H9 (cell line): Measurements from ENCODE around the gene LGALS7B. TPM values are rescaled to one million over a fixed set of nuclear protein-coding genes. Genes with fewer than 3 reads are reported as not detected.

Experiments
- DNase-seq: peaks from one replicate; pipeline ENCODE4 v3.0.0-alpha.2; 2017
- H2AFZ ChIP-seq: one replicate; pipeline ENCODE4 v1.6.1; 2013; ENCODE audit warnings: mild to moderate bottlenecking, low read length, control low read depth, moderate library complexity
- H2AK5ac ChIP-seq: 2 replicates; pipeline ENCODE4 v1.6.1; 2013; ENCODE audit warnings: low read length, control low read depth, mixed read lengths; ENCODE audit not compliant: insufficient read length
- H2BK120ac ChIP-seq: one replicate; pipeline ENCODE4 v1.6.1; 2013; ENCODE audit warnings: low read depth, mild to moderate bottlenecking, low read length, control low read depth, inconsistent platforms; ENCODE audit not compliant: poor library complexity, severe bottlenecking
- H2BK12ac ChIP-seq: 2 replicates; pipeline ENCODE4 v1.6.1; 2013; ENCODE audit warnings: low read length, control low read depth, mixed read lengths, low read depth; ENCODE audit not compliant: insufficient read length
- H2BK15ac ChIP-seq: 2 replicates; pipeline ENCODE4 v1.6.1; 2013; ENCODE audit warnings: low read depth, low read length, control low read depth
- H2BK20ac ChIP-seq: one replicate; pipeline ENCODE4 v1.6.1; 2013; ENCODE audit warnings: low read depth, mild to moderate bottlenecking, low read length, control low read depth, inconsistent platforms; ENCODE audit not compliant: poor library complexity, severe bottlenecking
- H2BK5ac ChIP-seq: 2 replicates; pipeline ENCODE4 v1.6.1; 2013; ENCODE audit warnings: low read length, control low read depth, mixed read lengths; ENCODE audit not compliant: insufficient read length
- H3K14ac ChIP-seq: 2 replicates; pipeline ENCODE4 v1.6.1; 2013; ENCODE audit warnings: low read length, control low read depth; ENCODE audit not compliant: insufficient read depth
- H3K18ac ChIP-seq: 2 replicates; pipeline ENCODE4 v1.6.1; 2013; ENCODE audit warnings: low read depth, mild to moderate bottlenecking, mixed read lengths, low read length, control low read depth; ENCODE audit not compliant: insufficient read length
- H3K23ac ChIP-seq: 2 replicates; pipeline ENCODE4 v1.6.1; 2013; ENCODE audit warnings: low read length, control low read depth, mixed read lengths, low read depth; ENCODE audit not compliant: insufficient read length
- H3K23me2 ChIP-seq: 2 replicates; pipeline ENCODE4 v1.6.1; 2013; ENCODE audit warnings: low read depth, mild to moderate bottlenecking, mixed read lengths, low read length, control low read depth; ENCODE audit not compliant: insufficient read length, poor library complexity, severe bottlenecking
- H3K27ac ChIP-seq: 2 replicates; pipeline ENCODE4 v1.5.1; 2013; ENCODE audit warnings: low read length, control low read depth, mixed read lengths, low read depth; ENCODE audit not compliant: insufficient read length
- H3K27me3 ChIP-seq: 2 replicates; pipeline ENCODE4 v1.6.1; 2013; ENCODE audit warnings: low read length, control low read depth, inconsistent platforms; ENCODE audit not compliant: insufficient read depth
- H3K4ac ChIP-seq: 2 replicates; pipeline ENCODE4 v1.6.1; 2013; ENCODE audit warnings: low read depth, mild to moderate bottlenecking, control low read depth, inconsistent platforms, low read length, moderate library complexity
- H3K4me1 ChIP-seq: 2 replicates; pipeline ENCODE4 v1.6.1; 2013; ENCODE audit warnings: low read length, control low read depth, inconsistent platforms; ENCODE audit not compliant: insufficient read depth
- H3K4me2 ChIP-seq: 2 replicates; pipeline ENCODE4 v1.6.1; 2013; ENCODE audit warnings: low read length, control low read depth, mixed read lengths; ENCODE audit not compliant: insufficient read length, insufficient read depth
- H3K56ac ChIP-seq: 2 replicates; pipeline ENCODE4 v1.6.1; 2013; ENCODE audit warnings: low read depth, mild to moderate bottlenecking, mixed read lengths, low read length, control low read depth; ENCODE audit not compliant: insufficient read length
- H3K79me1 ChIP-seq: 2 replicates; pipeline ENCODE4 v1.6.1; 2013; ENCODE audit warnings: low read depth, mild to moderate bottlenecking, moderate library complexity, low read length, control low read depth, inconsistent platforms; ENCODE audit not compliant: insufficient read depth, poor library complexity, severe bottlenecking
- H3K79me2 ChIP-seq: 2 replicates; pipeline ENCODE4 v1.6.1; 2013; ENCODE audit warnings: low read length, control low read depth, inconsistent platforms; ENCODE audit not compliant: insufficient read depth
- H3K9ac ChIP-seq: 2 replicates; pipeline ENCODE4 v1.6.1; 2013; ENCODE audit warnings: low read length, control low read depth, mixed read lengths; ENCODE audit not compliant: insufficient read length; ENCODE audit errors: extremely low read depth
- H3K9me3 ChIP-seq: one replicate; pipeline ENCODE4 v1.6.1; 2013; ENCODE audit warnings: low read depth, low read length, inconsistent platforms; ENCODE audit not compliant: control insufficient read depth
- H3T11ph ChIP-seq: one replicate; pipeline ENCODE4 v1.6.1; 2013; ENCODE audit warnings: mild to moderate bottlenecking, low read length, control low read depth, inconsistent platforms
- H4K20me1 ChIP-seq: one replicate; pipeline ENCODE4 v1.6.1; 2013; ENCODE audit not compliant: control insufficient read depth, insufficient read length, insufficient read depth
- H4K5ac ChIP-seq: 2 replicates; pipeline ENCODE4 v1.6.1; 2013; ENCODE audit warnings: low read depth, mild to moderate bottlenecking, mixed read lengths, low read length, control low read depth; ENCODE audit not compliant: insufficient read length
- H4K8ac ChIP-seq: replicated peaks from 2 replicates; pipeline ENCODE4 v1.6.1; 2013; ENCODE audit warnings: low read length, control low read depth, mixed read lengths, low read depth; ENCODE audit not compliant: insufficient read length
- H4K91ac ChIP-seq: 2 replicates; pipeline ENCODE4 v1.6.1; 2013; ENCODE audit warnings: low read depth, mild to moderate bottlenecking, moderate library complexity, mixed read lengths, low read length, control low read depth; ENCODE audit not compliant: insufficient read length
- H3K27ac Mint-ChIP-seq, 3 experiments: 2 replicates in 2 of 3; 3 replicates in 1 of 3; pipeline ENCODE4 v1.8.0; 2020 to 2021; ENCODE audit warnings: mixed read lengths in 3 of 3, mild to moderate bottlenecking in 1 of 3, moderate library complexity in 1 of 3
- H3K27me3 Mint-ChIP-seq: 2 replicates; pipeline ENCODE4 v1.8.0; 2021; ENCODE audit warnings: low read depth, mild to moderate bottlenecking, moderate library complexity, mixed read lengths
- H3K36me3 Mint-ChIP-seq, 3 experiments: 2 replicates in 2 of 3; 3 replicates in 1 of 3; pipeline ENCODE4 v1.8.0; 2020 to 2021; ENCODE audit warnings: low read depth in 3 of 3, mixed read lengths in 3 of 3; ENCODE audit not compliant: insufficient read depth in 1 of 3
- H3K4me1 Mint-ChIP-seq, 2 experiments: 2 replicates each; pipeline ENCODE4 v1.8.0; 2020; ENCODE audit warnings: mixed read lengths in 2 of 2
- H3K4me3 Mint-ChIP-seq, 2 experiments: 2 replicates in 1 of 2; 3 replicates in 1 of 2; pipeline ENCODE4 v1.8.0; 2020 to 2021; ENCODE audit warnings: mild to moderate bottlenecking in 2 of 2, mixed read lengths in 2 of 2, moderate library complexity in 1 of 2
- H3K9me3 Mint-ChIP-seq, 2 experiments: 2 replicates in 1 of 2; 3 replicates in 1 of 2; pipeline ENCODE4 v1.8.0; 2020; ENCODE audit warnings: mild to moderate bottlenecking in 2 of 2, mixed read lengths in 2 of 2, moderate library complexity in 1 of 2
- WGBS: extraction: QIAGEN DNeasy Blood & Tissue Kit; methylation state at CpG from one replicate; pipeline ENCODE4 v1.1.7; 2013; ENCODE audit warnings: missing lambda C conversion rate, low lambda C conversion rate, mixed read lengths; ENCODE audit not compliant: insufficient read length; ENCODE audit errors: extremely low coverage; 5-methylcytosine and 5-hydroxymethylcytosine counted together
- total RNA-seq: library from RNA; stranded (reverse); gene quantifications from 2 replicates; pipeline ENCODE4 v1.2.1, GENCODE V29; 2021
- TF ChIP-seq, protein P1 (sequence below): fragments of 200-600 bp; sonication (generic); conservative IDR thresholded peaks from 3 replicates; pipeline ENCODE4 v1.8.0; 2021; ENCODE audit warnings: antibody characterized with exemption, mild to moderate bottlenecking

The LGALS7B gene
- total RNA-seq, 1 experiment from 2014 or later, result 0.90 TPM

DNA sequence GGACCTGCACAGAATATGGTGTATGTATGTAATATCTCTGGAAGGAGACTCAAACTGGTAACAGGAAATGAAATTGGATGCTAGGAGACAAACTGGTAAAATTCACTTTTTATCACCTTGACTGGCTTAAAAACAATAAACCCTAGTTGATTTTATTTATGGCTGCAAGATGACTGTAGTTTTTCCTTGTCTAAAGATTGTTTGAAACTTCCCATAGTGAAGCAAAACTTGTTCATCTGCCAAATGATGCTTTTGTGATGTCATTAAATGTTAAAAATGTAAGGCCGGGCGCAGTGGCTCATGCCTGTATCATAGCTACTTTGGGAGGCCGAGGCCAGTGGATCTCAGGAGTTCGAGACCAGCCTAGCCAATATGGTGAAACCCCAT, 45.1 kb downstream of the LGALS7B start:
- no peak overlapping the region for H4K8ac ChIP-seq
- TF ChIP-seq, protein P1, sequence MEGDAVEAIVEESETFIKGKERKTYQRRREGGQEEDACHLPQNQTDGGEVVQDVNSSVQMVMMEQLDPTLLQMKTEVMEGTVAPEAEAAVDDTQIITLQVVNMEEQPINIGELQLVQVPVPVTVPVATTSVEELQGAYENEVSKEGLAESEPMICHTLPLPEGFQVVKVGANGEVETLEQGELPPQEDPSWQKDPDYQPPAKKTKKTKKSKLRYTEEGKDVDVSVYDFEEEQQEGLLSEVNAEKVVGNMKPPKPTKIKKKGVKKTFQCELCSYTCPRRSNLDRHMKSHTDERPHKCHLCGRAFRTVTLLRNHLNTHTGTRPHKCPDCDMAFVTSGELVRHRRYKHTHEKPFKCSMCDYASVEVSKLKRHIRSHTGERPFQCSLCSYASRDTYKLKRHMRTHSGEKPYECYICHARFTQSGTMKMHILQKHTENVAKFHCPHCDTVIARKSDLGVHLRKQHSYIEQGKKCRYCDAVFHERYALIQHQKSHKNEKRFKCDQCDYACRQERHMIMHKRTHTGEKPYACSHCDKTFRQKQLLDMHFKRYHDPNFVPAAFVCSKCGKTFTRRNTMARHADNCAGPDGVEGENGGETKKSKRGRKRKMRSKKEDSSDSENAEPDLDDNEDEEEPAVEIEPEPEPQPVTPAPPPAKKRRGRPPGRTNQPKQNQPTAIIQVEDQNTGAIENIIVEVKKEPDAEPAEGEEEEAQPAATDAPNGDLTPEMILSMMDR, result no peak

More for the DNA sequence above, 45.1 kb downstream of the LGALS7B start:
- Histone ChIP-seq H3K79me2 (0 out of 2 replicates have a peak, but pooled peaks cover 2% of the 10 kb centered on the region), H3K56ac (no peak overlapping the region), H3K23ac (no peak overlapping the region), H2BK5ac (no peak overlapping the region), H2AFZ (no peak overlapping the region), H4K20me1 (no peaks in the 10 kb centered on the region), H3K27me3 (no peaks in the 10 kb centered on the region), H2AK5ac (no peak overlapping the region), H3T11ph (no peak overlapping the region), H3K18ac (no peak overlapping the region), H4K91ac (no peak overlapping the region), H2BK15ac (no peak overlapping the region), H2BK120ac (no peak overlapping the region), H3K9me3 (no peaks in the 10 kb centered on the region), H3K4me2 (no peak overlapping the region), H2BK20ac (no peak overlapping the region), H3K79me1 (no peaks in the 10 kb centered on the region), H3K14ac (no peak overlapping the region), H3K27ac (no peak overlapping the region), H3K23me2 (peaks cover 8% of the 10 kb centered on the region), H3K4ac (no peak overlapping the region), H2BK12ac (no peak overlapping the region), H3K9ac (no peak overlapping the region), H4K5ac (no peak overlapping the region), H3K4me1 (peaks cover 2% of the 10 kb centered on the region; the same call in 1 of the 2 replicates)
- H3K9me3 Mint-ChIP-seq, result no peaks in the 10 kb centered on the region
- peak overlapping the region in 2 of 3 experiments; percentile 40 to 44; a peak in 2 of 7 replicates for H3K27ac Mint-ChIP-seq
- DNase-seq, result no peak
- peaks cover 39 to 67% (median 44%) of the 10 kb centered on the region in 3 experiments for H3K36me3 Mint-ChIP-seq
- no peak overlapping the region for H3K4me3 Mint-ChIP-seq
- no peaks in the 10 kb centered on the region for H3K27me3 Mint-ChIP-seq
- WGBS, result no CpG with 5 or more reads among the region's 4 CpGs
- peaks cover 13% of the 10 kb centered on the region in 2 experiments for H3K4me1 Mint-ChIP-seq
